A549 (cell line): ENCODE measurements around the gene PBX3. TPM values are rescaled to one million over a fixed set of nuclear protein-coding genes. Genes with fewer than 3 reads are reported as not detected.

Experiments
- ATAC-seq, 2 experiments: fragments of 200-7000 bp in 1 of 2; fragments of >200 bp in 1 of 2; cut with Nextera tagmentation in 1 of 2; cut with Tn5 transposase in 1 of 2; 3 replicates each; pipeline versions ENCODE4 v1.8.0 to v1.9.1; 2018 to 2020; ENCODE audit warnings: mild to moderate bottlenecking in 1 of 2, moderate library complexity in 1 of 2
- CTCF ChIA-PET: fragments of 300-600 bp; sonication (Branson Sonifier 250); formaldehyde crosslinking; extraction: SDS; loops from one replicate; lab custom pipeline; 2021; ENCODE audit warnings: antibody characterized with exemption, inconsistent platforms; lab: Yijun Ruan, JAX
- POLR2A ChIA-PET: fragments of 350-600 bp; formaldehyde crosslinking; extraction: SDS; loops from one replicate; lab custom pipeline; 2021; ENCODE audit warnings: antibody characterized with exemption, inconsistent platforms; lab: Yijun Ruan, JAX
- DNase-seq, 2 experiments: peaks; one replicate each; pipeline versions ENCODE4 v3.0.0 to v3.0.0-alpha.2; 2011 to 2016; ENCODE audit warnings: low read depth in 1 of 2, low spot score in 1 of 2
- FAIRE-seq: peaks from 2 replicates; lab custom pipeline; 2011; peaks lifted over from hg19 to GRCh38; lab: Jason Lieb, UNC
- H3K27ac ChIP-seq, 2 experiments: fragments of >200 bp; sonication (Bioruptor Twin); formaldehyde crosslinking; 3 replicates each; pipeline ENCODE4 v1.5.1; 2016 to 2017
- H3K4me1 ChIP-seq: fragments of >200 bp; sonication (Bioruptor Twin); formaldehyde crosslinking; 3 replicates; pipeline ENCODE4 v1.6.1; 2016
- H3K4me2 ChIP-seq: fragments of >200 bp; sonication (Bioruptor Twin); formaldehyde crosslinking; 3 replicates; pipeline ENCODE4 v1.6.1; 2016
- H3K4me3 ChIP-seq: fragments of >200 bp; sonication (Bioruptor Twin); formaldehyde crosslinking; 3 replicates; pipeline ENCODE4 v1.5.1; 2016
- H3K9me3 ChIP-seq: fragments of >200 bp; sonication (Bioruptor Twin); formaldehyde crosslinking; 3 replicates; pipeline ENCODE4 v1.6.1; 2016
- ATOH8 ChIP-seq: fragments of 250-450 bp; sonication (Bioruptor Pico); IDR thresholded peaks from 2 replicates; pipeline ENCODE4 v1.5.0; 2020; ENCODE audit warnings: low read depth, mild to moderate bottlenecking, moderate library complexity
- CEBPB ChIP-seq, 2 experiments: fragments of >200 bp in 1 of 2; sonication (Bioruptor Twin) in 1 of 2; formaldehyde crosslinking in 1 of 2; IDR thresholded peaks; 2 replicates each; pipeline ENCODE4 v1.6.1; 2012 to 2016
- CHD4 ChIP-seq: fragments of 200-600 bp; sonication (generic); IDR thresholded peaks from 2 replicates; pipeline ENCODE4 v1.6.1; 2016; ENCODE audit warnings: antibody characterized with exemption, mild to moderate bottlenecking, borderline replicate concordance
- ESRRA ChIP-seq: fragments of 150-350 bp; IDR thresholded peaks from 2 replicates; pipeline ENCODE4 v1.6.1; 2014; ENCODE audit warnings: mild to moderate bottlenecking, low read length, borderline replicate concordance
- FOXS1 ChIP-seq: fragments of 250-450 bp; sonication (Bioruptor Pico); IDR thresholded peaks from 2 replicates; pipeline ENCODE4 v1.5.0; 2020; ENCODE audit warnings: mild to moderate bottlenecking, moderate library complexity
- HES2 ChIP-seq: fragments of >200 bp; sonication (Bioruptor Twin); formaldehyde crosslinking; IDR thresholded peaks from 2 replicates; pipeline ENCODE4 v1.6.1; 2016
- HOXB13 ChIP-seq: fragments of 250-450 bp; sonication (Bioruptor Pico); IDR thresholded peaks from 2 replicates; pipeline ENCODE4 v1.5.0; 2020; ENCODE audit warnings: low read depth, mild to moderate bottlenecking, moderate library complexity
- JUNB ChIP-seq: fragments of >200 bp; sonication (Bioruptor Twin); formaldehyde crosslinking; IDR thresholded peaks from 2 replicates; pipeline ENCODE4 v1.6.1; 2016
- KDM5A ChIP-seq: fragments of 200-600 bp; sonication (generic); IDR thresholded peaks from 2 replicates; pipeline ENCODE4 v1.6.1; 2016; ENCODE audit warnings: antibody characterized with exemption, mild to moderate bottlenecking
- MAX ChIP-seq: IDR thresholded peaks from 2 replicates; pipeline ENCODE4 v1.6.1; 2012
- MYC ChIP-seq: IDR thresholded peaks from 2 replicates; pipeline ENCODE4 v1.6.1; 2012; ENCODE audit warnings: mild to moderate bottlenecking, inconsistent platforms, low read length, improper control_type of control experiment, borderline replicate concordance
- NPAS2 ChIP-seq: fragments of 250-450 bp; sonication (Bioruptor Pico); IDR thresholded peaks from 2 replicates; pipeline ENCODE4 v1.8.0; 2022; ENCODE audit warnings: mild to moderate bottlenecking, moderate library complexity, borderline replicate concordance
- NR3C1 ChIP-seq: fragments of >200 bp; sonication (Bioruptor Twin); formaldehyde crosslinking; IDR thresholded peaks from 3 replicates; pipeline ENCODE4 v1.6.1; 2017
- PBX3 ChIP-seq: IDR thresholded peaks from 2 replicates; pipeline ENCODE4 v1.6.1; 2012
- PHF8 ChIP-seq: fragments of 200-600 bp; sonication (generic); IDR thresholded peaks from 2 replicates; pipeline ENCODE4 v1.6.1; 2016; ENCODE audit warnings: low read depth, mild to moderate bottlenecking, antibody characterized with exemption, moderate library complexity, borderline replicate concordance
- RAD21 ChIP-seq, 2 experiments: fragments of >200 bp in 1 of 2; sonication (Bioruptor Twin) in 1 of 2; formaldehyde crosslinking in 1 of 2; IDR thresholded peaks in 1 of 2; conservative IDR thresholded peaks in 1 of 2; 2 replicates in 1 of 2; 3 replicates in 1 of 2; pipeline ENCODE4 v1.6.1; 2012 to 2018; ENCODE audit warnings: inconsistent platforms in 1 of 2
- RCOR1 ChIP-seq: fragments of 150-350 bp; IDR thresholded peaks from 2 replicates; pipeline ENCODE4 v1.6.1; 2014; ENCODE audit warnings: antibody characterized with exemption, low read length, low read depth
- RNF2 ChIP-seq: fragments of 200-600 bp; sonication (generic); IDR thresholded peaks from 2 replicates; pipeline ENCODE4 v1.6.1; 2016; ENCODE audit warnings: low read depth, mild to moderate bottlenecking, antibody characterized with exemption, moderate library complexity, borderline replicate concordance
- SREBF2 ChIP-seq: fragments of 450-650 bp; IDR thresholded peaks from 2 replicates; pipeline ENCODE4 v1.6.1; 2014; ENCODE audit warnings: mild to moderate bottlenecking, moderate library complexity
- TP53 ChIP-seq: fragments of 250-450 bp; sonication (Bioruptor Pico); IDR thresholded peaks from 2 replicates; pipeline ENCODE4 v1.5.0; 2021; ENCODE audit warnings: mild to moderate bottlenecking, moderate library complexity
- ZFP36 ChIP-seq: fragments of 450-650 bp; IDR thresholded peaks from 2 replicates; pipeline ENCODE4 v1.6.1; 2014; ENCODE audit warnings: borderline replicate concordance; ENCODE audit not compliant: partially characterized antibody
- ZNF302 ChIP-seq: fragments of 250-450 bp; sonication (Bioruptor Pico); IDR thresholded peaks from 2 replicates; pipeline ENCODE4 v1.9.0; 2021; ENCODE audit warnings: inconsistent platforms, mild to moderate bottlenecking, moderate library complexity
- ZSCAN20 ChIP-seq: fragments of 250-450 bp; sonication (Bioruptor Pico); IDR thresholded peaks from 2 replicates; pipeline ENCODE4 v1.8.0; 2022; ENCODE audit warnings: mild to moderate bottlenecking, moderate library complexity
- WGBS: methylation state at CpG from one replicate; pipeline ENCODE4 v1.1.6; 2017; ENCODE audit errors: missing lambda C conversion rate; 5-methylcytosine and 5-hydroxymethylcytosine counted together
- polyA plus RNA-seq, 4 experiments: library from polyadenylated mRNA; depleted of rRNA in 3 of 4; stranded (reverse); fragments of >200 nt; fragmentation: RNase III in 1 of 4; extraction: RNeasy Plus Mini Kit Qiagen cat#74134 plus additional on column Dnase treatment in 1 of 4; gene quantifications; 2 replicates in 3 of 4; 3 replicates in 1 of 4; pipeline ENCODE4 v1.2.3, GENCODE V29; 2011 to 2017
- TF ChIP-seq, protein P1 (sequence below): fragments of >200 bp; sonication (Bioruptor Twin); formaldehyde crosslinking; IDR thresholded peaks from 3 replicates; pipeline ENCODE4 v1.5.1; 2016

PBX3 gene
- polyA plus RNA-seq, 2 of the 4 experiments (the other 2 are of a cell fraction): 10.7 to 23.5 TPM

GRCh38 chr9:125896964-125897363, 149.8 kb downstream of the PBX3 start:
- no peak for FAIRE-seq
- 85% methylated on average over 2 of the region's 2 CpGs for WGBS
- POLR2A ChIA-PET: no interaction called here

DNA sequence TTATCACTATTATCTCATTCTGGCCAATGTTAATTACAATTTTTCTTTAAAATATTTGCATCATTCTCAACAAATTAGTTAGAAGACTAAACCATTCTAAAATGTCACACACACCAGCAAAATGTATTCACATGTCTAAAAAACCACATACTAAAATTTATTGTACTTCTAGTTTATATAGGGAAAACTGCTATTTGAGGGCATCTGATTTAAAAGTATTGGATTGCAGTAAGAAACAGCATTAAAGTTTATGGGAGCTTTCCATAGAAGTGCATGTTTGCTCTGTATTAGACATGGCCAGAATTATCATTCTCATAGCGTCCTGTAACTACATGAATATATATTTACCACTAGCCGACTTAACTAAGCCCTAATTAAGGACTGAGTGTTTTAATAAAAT, 150.3 kb downstream of the PBX3 start:
- H3K9me3 ChIP-seq: no peaks in the 10 kb centered on the region
- DNase-seq (no peak), FAIRE-seq (no peak), ATAC-seq (no peak)
- no peak overlapping the region for H3K4me3 ChIP-seq
- TF ChIP-seq KDM5A: no peak
- TF ChIP-seq FOXS1 (CRISPR knock-in tag): no peak
- TF ChIP-seq ATOH8 (CRISPR knock-in tag): no peak
- TF ChIP-seq NPAS2: no peak
- WGBS: 85% methylated on average over 2 of the region's 2 CpGs
- no peak overlapping the region for H3K4me2 ChIP-seq
- ChIA-PET POLR2A (no interaction called here), CTCF (interaction anchor here (1.5 kb wide), 1 partner anchor 11 kb away, joined by 3 read pairs; no protein-coding TSS in a partner anchor)
- H3K4me1 ChIP-seq: no peaks in the 10 kb centered on the region
- H3K27ac ChIP-seq: no peak overlapping the region

More at GRCh38 chr9:125896964-125897363, 149.8 kb downstream of the PBX3 start:
- no peaks in the 10 kb centered on the region for H3K4me1 ChIP-seq
- TF ChIP-seq ZSCAN20 (no peak), CEBPB (IDR thresholded peaks at IDR 0.05) (no peak), HOXB13 (CRISPR knock-in tag) (no peak), MYC (no peak), JUNB (no peak), ZFP36 (no peak)
- TF ChIP-seq, all 56 proteins: peak for 0
- Histone ChIP-seq H3K9me3 (no peaks in the 10 kb centered on the region), H3K27ac (no peak overlapping the region), H3K4me2 (no peak overlapping the region), H3K4me3 (no peak overlapping the region)
- CTCF ChIA-PET: no interaction called here
- ATAC-seq: no peak
- DNase-seq: no peak

GRCh38 chr9:125902214-125902613, 155.0 kb downstream of the PBX3 start:
- CTCF ChIA-PET: no interaction called here
- no peak for FAIRE-seq
- H3K4me1 ChIP-seq: peaks cover 9% of the 10 kb centered on the region; the same call in 2 of the 3 replicates
- no peaks in the 10 kb centered on the region for H3K9me3 ChIP-seq
- TF ChIP-seq NR3C1: no peak
- POLR2A ChIA-PET: no interaction called here
- no peak overlapping the region for H3K4me2 ChIP-seq
- no peak for DNase-seq
- no peak for ATAC-seq
- H3K27ac ChIP-seq: no peak overlapping the region
- WGBS: 75% methylated on average over 3 of the region's 3 CpGs
- H3K4me3 ChIP-seq: no peak overlapping the region

GRCh38 chr9:125902831-125903512, 155.8 kb downstream of the PBX3 start:
- POLR2A ChIA-PET: no interaction called here
- ATAC-seq: no peak
- WGBS: 95% methylated on average over 2 of the region's 2 CpGs
- no peak for FAIRE-seq
- Histone ChIP-seq H3K4me3 (no peak overlapping the region), H3K27ac (no peak overlapping the region), H3K4me1 (peaks cover 9% of the 10 kb centered on the region; the same call in 2 of the 3 replicates), H3K9me3 (no peaks in the 10 kb centered on the region), H3K4me2 (no peak overlapping the region)
- DNase-seq: no peak
- CTCF ChIA-PET: no interaction called here
- TF ChIP-seq ESRRA (no peak), TP53 (no peak), JUNB (no peak), RCOR1 (no peak), HES2 (no peak), RNF2 (no peak), CHD4 (no peak), CEBPB (IDR thresholded peaks at IDR 0.05) (no peak; a peak in 1 of 4 replicates), SREBF2 (no peak), HOXB13 (CRISPR knock-in tag) (no peak), ZNF302 (no peak), PHF8 (no peak), PBX3 (no peak), RAD21 (conservative IDR thresholded peaks at IDR 0.05 in 1 of 2, IDR thresholded peaks at IDR 0.05 in 1 of 2) (no peak), MAX (no peak)
- TF ChIP-seq, protein P1, sequence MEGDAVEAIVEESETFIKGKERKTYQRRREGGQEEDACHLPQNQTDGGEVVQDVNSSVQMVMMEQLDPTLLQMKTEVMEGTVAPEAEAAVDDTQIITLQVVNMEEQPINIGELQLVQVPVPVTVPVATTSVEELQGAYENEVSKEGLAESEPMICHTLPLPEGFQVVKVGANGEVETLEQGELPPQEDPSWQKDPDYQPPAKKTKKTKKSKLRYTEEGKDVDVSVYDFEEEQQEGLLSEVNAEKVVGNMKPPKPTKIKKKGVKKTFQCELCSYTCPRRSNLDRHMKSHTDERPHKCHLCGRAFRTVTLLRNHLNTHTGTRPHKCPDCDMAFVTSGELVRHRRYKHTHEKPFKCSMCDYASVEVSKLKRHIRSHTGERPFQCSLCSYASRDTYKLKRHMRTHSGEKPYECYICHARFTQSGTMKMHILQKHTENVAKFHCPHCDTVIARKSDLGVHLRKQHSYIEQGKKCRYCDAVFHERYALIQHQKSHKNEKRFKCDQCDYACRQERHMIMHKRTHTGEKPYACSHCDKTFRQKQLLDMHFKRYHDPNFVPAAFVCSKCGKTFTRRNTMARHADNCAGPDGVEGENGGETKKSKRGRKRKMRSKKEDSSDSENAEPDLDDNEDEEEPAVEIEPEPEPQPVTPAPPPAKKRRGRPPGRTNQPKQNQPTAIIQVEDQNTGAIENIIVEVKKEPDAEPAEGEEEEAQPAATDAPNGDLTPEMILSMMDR: no peak
